ENCODE measurements around the gene EPB41L4B.
"Not testable (repeated sequence)": the region's sequence is repeated elsewhere in the genome, so short reads cannot be mapped to it uniquely, and the experiment has no call there.

EPB41L4B gene

DNA sequence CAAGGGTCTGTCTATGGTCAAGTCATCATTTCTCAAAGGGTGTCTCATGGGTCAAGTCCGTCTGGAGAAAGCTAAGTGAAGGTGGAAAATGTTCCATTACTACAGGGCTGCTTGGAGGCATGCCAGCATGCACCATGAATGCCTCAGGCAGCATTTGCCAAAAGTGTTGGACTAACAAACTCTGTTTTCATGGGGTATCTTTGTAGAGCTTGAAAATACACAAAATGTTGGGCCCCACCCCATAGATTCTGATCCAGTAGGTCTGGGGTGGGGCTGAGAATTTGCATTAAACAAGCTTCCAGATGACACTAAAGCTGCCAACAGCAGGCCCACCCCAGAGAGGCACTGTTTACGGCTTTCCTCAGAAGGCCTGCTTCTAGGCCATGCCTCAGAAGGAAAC, 78.8 kb downstream of the EPB41L4B start:
- no peak for DNase-seq

GRCh38 chr9:109241207-109241606, 79.7 kb downstream of the EPB41L4B start:
- no peak for DNase-seq

DNA sequence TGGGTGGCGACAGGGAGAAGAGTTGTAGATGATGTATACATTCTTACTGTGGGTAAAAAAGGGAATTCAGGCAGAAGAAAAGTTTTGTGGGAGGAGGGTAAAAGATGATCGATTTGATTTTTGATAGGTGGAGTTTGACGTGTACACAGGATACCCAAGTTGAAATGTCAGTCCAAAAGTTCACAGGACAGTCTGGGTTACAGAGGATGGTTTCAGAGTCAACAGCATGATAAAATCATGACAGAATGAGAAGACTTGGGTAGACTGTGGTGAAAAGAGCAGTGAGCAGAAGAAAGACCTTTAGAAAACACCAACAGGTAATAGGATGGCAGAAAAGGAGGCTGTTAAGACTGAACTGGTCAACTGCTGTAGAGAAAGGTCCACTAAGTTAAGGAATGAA, 81.6 kb downstream of the EPB41L4B start:
- DNase-seq = no peak

GRCh38 chr9:109238655-109239054, 82.2 kb downstream of the EPB41L4B start:
- DNase-seq = no peak

DNA sequence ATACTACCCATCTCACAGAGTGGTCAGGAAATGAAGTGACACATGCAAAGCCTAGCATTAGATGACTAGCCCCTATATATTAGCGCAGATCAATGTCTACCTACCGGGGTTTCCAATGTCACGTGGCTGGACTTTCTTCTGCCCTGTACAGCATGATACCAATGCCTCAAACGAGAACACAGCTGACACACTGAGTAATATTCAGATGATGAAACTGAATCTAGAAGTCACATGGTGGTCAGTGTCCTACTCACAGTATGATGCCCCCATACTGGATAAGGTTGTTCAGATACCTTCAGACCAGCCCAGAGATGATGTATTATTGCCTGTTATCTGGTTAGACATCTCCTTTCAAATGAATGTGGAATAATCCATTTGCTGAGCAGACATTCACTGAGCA, 82.7 kb downstream of the EPB41L4B start:
- DNase-seq = no peak

DNA sequence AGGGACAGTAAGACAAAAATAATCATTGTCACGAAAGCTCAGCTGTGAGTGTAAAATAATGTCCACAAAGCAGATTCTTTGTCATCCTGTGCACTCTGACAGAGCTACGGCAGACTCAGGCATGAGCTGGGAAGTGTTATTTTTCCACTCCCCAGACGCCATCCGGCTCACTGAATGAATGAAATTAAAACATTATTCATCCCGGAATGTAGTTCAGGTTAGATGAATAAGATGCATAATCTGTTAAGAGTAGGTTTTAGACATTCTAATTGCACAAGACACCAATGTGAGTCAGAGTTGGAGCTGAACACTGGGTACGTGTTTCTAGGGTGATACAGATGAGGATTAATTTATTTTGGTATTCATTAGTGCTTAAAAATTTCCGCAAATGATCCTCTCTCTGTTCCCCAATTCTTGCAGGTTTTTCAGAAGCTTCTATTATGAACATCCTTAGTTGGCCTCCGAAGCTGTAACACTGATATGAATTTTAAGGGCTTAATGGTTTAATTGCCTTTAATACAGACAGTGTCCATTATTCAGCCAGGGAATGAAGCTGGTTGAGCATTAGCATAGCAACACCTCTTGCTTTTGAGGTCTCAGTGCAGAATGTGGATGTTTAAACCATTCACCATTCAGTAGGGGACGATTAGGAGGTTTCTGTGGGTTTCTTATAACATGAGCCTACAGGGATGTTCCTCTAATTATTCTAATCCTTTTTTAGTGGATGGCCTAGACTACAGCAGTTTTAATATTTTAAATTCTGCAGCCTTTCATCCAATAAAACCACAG, 88.2 kb downstream of the EPB41L4B start:
- DNase-seq = no peak

GRCh38 chr9:109231593-109231992, 89.3 kb downstream of the EPB41L4B start:
- no peak for DNase-seq

DNA sequence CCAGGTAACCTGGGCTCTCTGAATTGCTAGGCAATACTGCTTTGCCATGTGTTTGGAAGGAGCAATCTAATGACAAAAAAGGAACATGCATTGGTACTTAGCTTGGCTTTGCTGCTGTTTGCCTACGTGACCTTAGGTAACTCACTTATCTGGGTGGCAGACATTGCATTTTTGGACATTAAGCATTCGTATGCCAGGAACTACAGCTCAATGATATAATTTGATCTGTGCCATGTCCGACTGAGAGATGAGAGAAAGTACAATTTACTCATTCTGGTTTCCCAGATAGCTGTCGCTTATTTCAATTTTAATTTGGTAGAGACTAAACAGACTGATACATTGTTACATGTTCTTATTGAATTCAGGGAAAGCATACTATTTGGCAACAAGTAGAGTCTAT, 90.6 kb downstream of the EPB41L4B start:
- no peak for DNase-seq

GRCh38 chr9:109229682-109230081, 91.2 kb downstream of the EPB41L4B start:
- DNase-seq = no peak

DNA sequence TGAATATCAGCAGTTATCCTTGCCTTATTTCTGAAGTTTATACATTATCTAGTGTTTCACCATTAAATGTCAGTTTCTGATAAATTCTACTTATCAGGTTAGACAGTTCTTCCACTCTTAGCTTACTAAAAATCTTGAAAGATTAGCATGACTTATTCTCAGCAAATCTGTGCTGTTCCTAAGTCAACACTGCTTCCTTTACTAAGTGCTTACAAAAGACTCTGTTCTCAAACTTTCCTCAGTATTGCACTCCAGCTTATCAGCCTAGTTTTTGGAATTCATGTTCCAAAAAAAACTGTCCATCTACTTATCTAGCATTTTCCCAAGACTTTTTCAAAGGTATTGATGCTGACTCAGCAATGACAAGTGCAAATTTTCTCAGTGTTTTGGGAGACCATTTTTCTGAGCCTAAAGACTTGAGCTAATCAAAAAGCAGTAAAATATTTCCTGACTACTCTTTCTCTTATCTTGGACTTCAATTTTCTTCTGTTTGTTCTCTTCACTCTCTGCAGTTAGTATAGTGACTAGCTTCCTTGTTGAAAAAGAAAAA, 92.7 kb downstream of the EPB41L4B start:
- no peak for DNase-seq

DNA sequence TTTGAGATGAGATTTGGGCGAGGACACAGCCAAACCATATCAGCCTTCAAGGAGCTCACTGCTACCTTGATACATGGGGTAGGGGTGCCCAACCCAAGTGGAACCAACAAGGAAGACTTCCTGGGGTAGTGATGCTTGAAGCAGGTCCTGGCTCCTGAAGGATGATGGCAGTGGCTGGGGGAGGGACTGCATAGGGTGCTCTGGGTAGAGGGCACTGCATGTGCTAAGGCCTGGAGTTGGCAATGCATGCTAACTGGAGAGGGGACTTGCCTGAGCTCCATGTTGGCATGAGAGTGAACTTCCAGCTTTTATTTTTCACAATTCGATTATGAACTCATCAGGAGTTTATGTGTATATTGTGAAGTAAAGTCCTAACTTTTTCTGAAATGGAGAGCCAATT, 95.2 kb downstream of the EPB41L4B start:
- no peak for DNase-seq

- DNase-seq = no peak
These were observed 96.1 kb downstream of the EPB41L4B start for GRCh38 chr9:109224751-109225150.

GRCh38 chr9:109218242-109218641, 102.6 kb downstream of the EPB41L4B start:
- DNase-seq = not testable (repeated sequence)

DNA sequence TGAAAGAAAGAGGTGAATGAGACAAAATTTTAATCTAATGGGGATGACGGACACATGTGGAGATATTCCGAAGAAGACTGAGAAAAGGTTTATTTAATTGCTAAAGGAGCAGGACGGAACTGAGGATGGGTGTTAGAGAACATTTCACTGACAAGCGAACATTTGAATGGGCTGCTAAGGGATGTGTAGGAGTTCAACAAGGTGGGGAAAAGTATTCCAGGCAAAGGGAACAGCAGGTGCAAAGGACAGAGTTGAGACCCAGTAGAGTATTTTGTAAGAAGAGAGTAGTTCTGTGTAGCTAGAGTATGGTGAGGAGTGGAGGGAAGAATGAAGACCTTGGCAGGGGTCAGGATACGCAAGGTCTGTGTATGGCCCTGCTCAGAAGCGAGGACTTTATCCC, 106.4 kb downstream of the EPB41L4B start:
- no peak for DNase-seq

GRCh38 chr9:109213285-109214121, 107.4 kb downstream of the EPB41L4B start:
- DNase-seq = no peak

DNA sequence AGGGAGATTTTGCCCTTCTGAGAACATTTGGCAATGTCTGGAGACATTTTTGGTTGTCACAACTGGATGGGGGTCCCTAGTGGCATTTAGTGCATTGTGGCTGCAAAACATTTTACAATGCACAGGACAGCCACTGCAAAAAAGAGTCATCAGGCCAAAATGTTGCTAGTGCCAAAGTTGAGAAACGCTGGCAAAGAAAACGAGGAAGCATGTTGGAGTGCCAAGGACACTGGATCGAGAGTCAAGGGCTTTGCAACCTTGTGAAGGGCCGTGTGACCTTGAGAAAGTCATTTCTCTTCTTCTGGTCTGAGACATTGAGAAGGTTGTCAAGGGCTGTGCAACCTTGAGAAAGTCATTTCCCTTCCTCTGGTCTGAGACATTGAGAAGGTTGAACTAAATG, 108.1 kb downstream of the EPB41L4B start:
- no peak for DNase-seq

GRCh38 chr9:109206670-109207069, 114.2 kb downstream of the EPB41L4B start:
- DNase-seq = no peak

GRCh38 chr9:109205526-109205925, 115.3 kb downstream of the EPB41L4B start:
- no peak for DNase-seq

DNA sequence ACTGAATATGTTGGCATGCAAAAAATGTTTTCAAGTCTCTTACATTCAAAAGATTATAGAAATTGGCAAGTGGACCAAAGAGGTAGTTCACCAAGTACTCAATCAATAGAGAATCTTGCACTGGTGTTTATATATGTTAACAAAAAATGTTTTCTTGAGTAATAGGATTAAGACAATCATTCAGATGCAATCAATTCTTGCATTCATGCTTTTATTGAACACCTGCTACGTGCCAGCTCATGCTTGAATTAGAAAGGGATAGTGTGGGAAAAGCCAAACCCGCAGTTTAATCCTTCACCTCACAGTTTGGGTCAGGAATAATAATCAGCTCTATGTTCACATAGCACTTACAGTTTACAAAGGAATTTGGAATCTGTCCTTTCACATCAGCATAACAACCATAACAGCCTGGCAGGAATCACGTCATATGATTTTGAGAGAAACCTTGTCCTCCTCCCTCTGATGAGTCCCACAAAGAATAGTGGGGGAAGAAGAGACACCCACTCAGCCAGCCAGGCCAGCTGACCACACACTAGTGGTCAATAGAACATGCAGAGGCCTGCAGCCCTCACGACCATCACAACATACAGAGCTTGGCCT, 117.0 kb downstream of the EPB41L4B start:
- DNase-seq = no peak

DNA sequence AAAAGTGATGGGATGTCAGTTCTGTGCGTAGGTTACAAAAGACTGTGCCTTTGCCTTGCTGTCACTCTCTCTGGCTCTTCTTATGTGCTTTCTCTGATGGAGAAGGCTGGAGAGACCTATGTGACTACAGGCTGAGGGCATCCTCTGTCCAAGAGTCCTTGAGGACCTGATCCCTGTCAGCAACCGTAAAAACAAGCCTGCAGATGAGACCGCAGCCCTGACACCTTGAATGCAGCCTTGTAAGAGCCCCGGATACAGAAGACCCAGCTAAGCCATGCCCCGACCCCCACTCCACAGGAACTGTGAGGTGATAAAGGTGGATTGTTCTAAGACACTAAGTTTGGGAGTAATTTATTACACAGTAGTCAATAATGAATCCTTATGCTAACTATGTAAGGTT, 121.2 kb downstream of the EPB41L4B start:
- DNase-seq = no peak

DNA sequence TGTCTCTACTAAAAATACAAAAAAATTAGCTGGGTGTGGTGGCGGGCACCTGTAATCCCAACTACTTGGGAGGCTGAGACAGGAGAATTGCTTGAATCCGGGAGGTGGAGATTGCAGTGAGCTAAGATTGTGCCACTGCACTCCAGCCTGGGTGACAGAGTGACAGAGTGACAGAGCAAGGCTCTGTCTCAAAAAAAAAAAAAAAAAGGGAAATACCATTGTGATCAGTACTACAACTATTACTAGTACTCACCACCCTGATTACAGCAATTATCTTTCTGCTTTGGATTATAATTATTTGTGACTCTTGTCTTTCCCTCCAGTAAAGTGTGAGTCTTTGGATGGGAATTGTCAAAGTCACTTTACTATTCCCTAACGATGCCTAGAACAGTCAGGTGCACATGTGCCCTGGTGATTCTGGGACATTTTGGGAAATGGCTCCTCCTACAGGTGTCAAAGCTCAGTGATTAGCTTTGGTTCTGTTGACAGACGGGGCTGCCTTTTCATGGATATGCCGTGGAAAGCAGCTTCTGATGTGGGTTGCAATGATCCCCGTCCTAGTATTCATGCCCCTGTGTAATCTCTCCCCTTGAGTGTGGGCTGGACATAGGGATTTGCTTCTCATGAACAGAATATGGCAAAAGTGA, 122.0 kb downstream of the EPB41L4B start:
- DNase-seq = peak; percentile 24

- no peak for DNase-seq
These were observed 126.8 kb downstream of the EPB41L4B start for GRCh38 chr9:109193974-109194556.
